H1 (cell line): Measurements from ENCODE around the gene ACAA1. TPM values are rescaled to one million over a fixed set of nuclear protein-coding genes. Genes with fewer than 3 reads are reported as not detected.

ENCODE experiments used
- CTCF ChIA-PET: fragments of 300-600 bp; sonication (Branson Sonifier 250); formaldehyde crosslinking; loops from one replicate; lab custom pipeline; 2021; ENCODE audit not compliant: partially characterized antibody; lab: Charles Lee
- POLR2A ChIA-PET: fragments of 300-600 bp; sonication (Branson Sonifier 250); formaldehyde crosslinking; loops from one replicate; lab custom pipeline; 2021; ENCODE audit warnings: inconsistent platforms; ENCODE audit not compliant: partially characterized antibody; lab: Charles Lee
- DNase-seq, 2 experiments: peaks; one replicate each; pipeline versions ENCODE4 v3.0.0 to v3.0.0-alpha.2; 2010 to 2022; ENCODE audit warnings: low spot score in 2 of 2, low read depth in 1 of 2, mixed read lengths in 1 of 2
- FAIRE-seq: peaks from 2 replicates; lab custom pipeline; 2011; peaks lifted over from hg19 to GRCh38; lab: Jason Lieb, UNC
- H2AFZ ChIP-seq: 2 replicates; pipeline ENCODE4 v1.8.1; 2012; ENCODE audit warnings: low read length, inconsistent platforms
- H2AK5ac ChIP-seq: 2 replicates; pipeline ENCODE4 v1.6.1; 2013; ENCODE audit warnings: low read depth, low read length
- H2BK120ac ChIP-seq: replicated peaks from 2 replicates; pipeline ENCODE3; 2013; ENCODE audit warnings: low read depth, low read length, inconsistent platforms
- H2BK12ac ChIP-seq: 2 replicates; pipeline ENCODE4 v1.6.1; 2013; ENCODE audit warnings: low read depth, low read length
- H2BK15ac ChIP-seq: 2 replicates; pipeline ENCODE4 v1.6.1; 2013; ENCODE audit warnings: low read length
- H2BK20ac ChIP-seq: 2 replicates; pipeline ENCODE4 v1.6.1; 2013; ENCODE audit warnings: low read length
- H2BK5ac ChIP-seq: 2 replicates; pipeline ENCODE4 v1.6.1; 2013; ENCODE audit warnings: low read depth, low read length
- H3K14ac ChIP-seq: 2 replicates; pipeline ENCODE4 v1.6.1; 2013; ENCODE audit warnings: inconsistent platforms; ENCODE audit not compliant: insufficient read length
- H3K18ac ChIP-seq: 2 replicates; pipeline ENCODE4 v1.6.1; 2013; ENCODE audit warnings: low read length; ENCODE audit errors: extremely low read depth
- H3K23ac ChIP-seq: 2 replicates; pipeline ENCODE4 v1.6.1; 2013; ENCODE audit warnings: inconsistent platforms; ENCODE audit not compliant: insufficient read length
- H3K23me2 ChIP-seq: 2 replicates; pipeline ENCODE4 v1.6.1; 2013; ENCODE audit warnings: low read depth, low read length
- H3K27ac ChIP-seq: 2 replicates; pipeline ENCODE4 v1.6.1; 2011; ENCODE audit warnings: low read depth, low read length, inconsistent platforms
- H3K27me3 ChIP-seq, 4 experiments: replicated peaks in 1 of 4; 1 replicate in 1 of 4; 2 replicates in 3 of 4; pipeline versions ENCODE4 v1.6.1 to v1.8.1; 2011 to 2013; ENCODE audit warnings: low read length in 3 of 4, mild to moderate bottlenecking in 3 of 4, inconsistent platforms in 2 of 4, mixed read lengths in 2 of 4, moderate library complexity in 1 of 4; ENCODE audit not compliant: control insufficient read depth in 3 of 4, insufficient read depth in 3 of 4; ENCODE audit errors: extremely low read depth in 1 of 4
- H3K36me3 ChIP-seq, 4 experiments: 2 replicates each; pipeline versions ENCODE4 v1.6.1 to v1.8.1; 2011 to 2013; ENCODE audit warnings: mild to moderate bottlenecking in 4 of 4, low read length in 3 of 4, moderate library complexity in 2 of 4, control low read depth in 1 of 4, inconsistent platforms in 1 of 4; ENCODE audit not compliant: insufficient read depth in 4 of 4, control insufficient read depth in 2 of 4
- H3K4ac ChIP-seq: replicated peaks from 2 replicates; pipeline ENCODE3; 2013; ENCODE audit warnings: low read length, low read depth, mixed read lengths, inconsistent platforms; ENCODE audit not compliant: insufficient read length
- H3K4me1 ChIP-seq, 4 experiments: replicated peaks in 1 of 4; 1 replicate in 1 of 4; 2 replicates in 3 of 4; pipeline versions ENCODE4 v1.6.1 to v1.8.1; 2011 to 2013; ENCODE audit warnings: low read length in 3 of 4, inconsistent platforms in 2 of 4, mixed read lengths in 1 of 4; ENCODE audit not compliant: insufficient read depth in 4 of 4, control insufficient read depth in 3 of 4
- H3K4me2 ChIP-seq, 2 experiments: 2 replicates each; pipeline versions ENCODE4 v1.6.1 to v1.8.1; 2011 to 2013; ENCODE audit warnings: low read depth in 2 of 2, low read length in 2 of 2, control low read depth in 1 of 2, inconsistent platforms in 1 of 2, mild to moderate bottlenecking in 1 of 2; ENCODE audit not compliant: insufficient read depth in 1 of 2
- H3K4me3 ChIP-seq, 4 experiments: fragments of 200-600, 300-600 bp in 1 of 4; sonication (generic), shearing (Covaris generic), sonication (Bioruptor Twin) in 1 of 4; 2 replicates each; pipeline versions ENCODE4 v1.5.1 to v1.8.1; 2011 to 2016; ENCODE audit warnings: low read length in 4 of 4, low read depth in 3 of 4, control low read depth in 2 of 4, inconsistent platforms in 2 of 4, mild to moderate bottlenecking in 2 of 4, mixed read lengths in 1 of 4, moderate library complexity in 1 of 4; ENCODE audit not compliant: insufficient read depth in 2 of 4; ENCODE audit errors: extremely low read depth in 1 of 4
- H3K56ac ChIP-seq: replicated peaks from 2 replicates; pipeline ENCODE3; 2013; ENCODE audit warnings: low read depth, mild to moderate bottlenecking, mixed read lengths, low read length, inconsistent platforms; ENCODE audit not compliant: insufficient read length
- H3K79me1 ChIP-seq: 2 replicates; pipeline ENCODE4 v1.6.1; 2013; ENCODE audit warnings: low read depth, low read length, control low read depth
- H3K79me2 ChIP-seq, 2 experiments: 2 replicates each; pipeline versions ENCODE4 v1.6.1 to v1.8.1; 2012 to 2013; ENCODE audit warnings: low read length in 2 of 2, mild to moderate bottlenecking in 2 of 2, inconsistent platforms in 1 of 2; ENCODE audit not compliant: insufficient read depth in 2 of 2, control insufficient read depth in 1 of 2
- H3K9ac ChIP-seq, 4 experiments: replicated peaks in 1 of 4; 1 replicate in 1 of 4; 2 replicates in 3 of 4; pipeline versions ENCODE4 v1.6.1 to v1.8.1; 2011 to 2013; ENCODE audit warnings: low read depth in 3 of 4, low read length in 3 of 4, control low read depth in 2 of 4, mild to moderate bottlenecking in 2 of 4, moderate library complexity in 2 of 4, inconsistent platforms in 1 of 4; ENCODE audit errors: extremely low read depth in 1 of 4
- H3K9me3 ChIP-seq, 2 experiments: 2 replicates each; pipeline versions ENCODE4 v1.6.1 to v1.8.1; 2012 to 2013; ENCODE audit warnings: mild to moderate bottlenecking in 2 of 2, moderate library complexity in 2 of 2, control low read depth in 1 of 2, inconsistent platforms in 1 of 2, low read depth in 1 of 2, low read length in 1 of 2, mixed read lengths in 1 of 2; ENCODE audit not compliant: insufficient read depth in 2 of 2
- H4K20me1 ChIP-seq, 2 experiments: replicated peaks in 1 of 2; 2 replicates each; pipeline versions ENCODE3 to v1.8.1; 2011 to 2013; ENCODE audit warnings: inconsistent platforms in 2 of 2, low read length in 2 of 2, mild to moderate bottlenecking in 1 of 2; ENCODE audit not compliant: insufficient read depth in 2 of 2, control insufficient read depth in 1 of 2
- H4K5ac ChIP-seq: 2 replicates; pipeline ENCODE4 v1.6.1; 2013; ENCODE audit warnings: low read length, low read depth, mixed read lengths, inconsistent platforms; ENCODE audit not compliant: insufficient read length
- H4K8ac ChIP-seq: 2 replicates; pipeline ENCODE4 v1.8.0; 2013; ENCODE audit warnings: mild to moderate bottlenecking, moderate library complexity, low read length, inconsistent platforms; ENCODE audit not compliant: insufficient read depth; ENCODE audit errors: extremely low read depth
- H4K91ac ChIP-seq: replicated peaks from 2 replicates; pipeline ENCODE3; 2013; ENCODE audit warnings: low read length, mixed read lengths, inconsistent platforms; ENCODE audit not compliant: insufficient read length
- ATF2 ChIP-seq: IDR thresholded peaks from 2 replicates; pipeline ENCODE4 v1.6.1; 2012; ENCODE audit warnings: low read length, inconsistent platforms
- CTBP2 ChIP-seq: IDR thresholded peaks from 2 replicates; pipeline ENCODE4 v1.7.0; 2011; ENCODE audit warnings: borderline replicate concordance, mild to moderate bottlenecking, moderate library complexity, mixed read lengths, low read length; ENCODE audit not compliant: insufficient read depth, insufficient read length
- GABPA ChIP-seq: IDR thresholded peaks from 2 replicates; pipeline ENCODE4 v1.6.1; 2011; ENCODE audit warnings: mild to moderate bottlenecking, low read length, moderate library complexity, borderline replicate concordance; ENCODE audit not compliant: insufficient read depth
- GTF2F1 ChIP-seq: IDR thresholded peaks from 2 replicates; pipeline ENCODE4 v1.6.1; 2012; ENCODE audit warnings: low read depth, low read length, improper control_type of control experiment, borderline replicate concordance
- HDAC2 ChIP-seq, 2 experiments: fragments of 300-600 bp in 1 of 2; sonication (generic) in 1 of 2; IDR thresholded peaks; 2 replicates each; pipeline ENCODE4 v1.6.1; 2011 to 2012; ENCODE audit warnings: low read depth in 2 of 2, low read length in 2 of 2, mild to moderate bottlenecking in 2 of 2, moderate library complexity in 2 of 2, borderline replicate concordance in 1 of 2, inconsistent platforms in 1 of 2
- JUN ChIP-seq: IDR thresholded peaks from 2 replicates; pipeline ENCODE4 v1.6.1; 2011; ENCODE audit warnings: low read depth, mild to moderate bottlenecking, improper control_type of control experiment, low read length
- KDM4A ChIP-seq: IDR thresholded peaks from one replicate; pipeline ENCODE4 v1.7.1; 2012; ENCODE audit warnings: low read depth, mild to moderate bottlenecking, moderate library complexity, low read length, inconsistent platforms; ENCODE audit not compliant: severe bottlenecking
- PHF8 ChIP-seq: fragments of 200-600 bp; sonication (generic); conservative IDR thresholded peaks from 2 replicates; pipeline ENCODE4 v1.7.1; 2012; ENCODE audit warnings: low read depth, mild to moderate bottlenecking, inconsistent platforms, low read length, moderate library complexity
- POLR2A ChIP-seq, 2 experiments: IDR thresholded peaks; 1 replicate in 1 of 2; 2 replicates in 1 of 2; pipeline ENCODE4 v1.6.1; 2011; ENCODE audit warnings: low read depth in 2 of 2, low read length in 2 of 2, mild to moderate bottlenecking in 2 of 2; ENCODE audit errors: control extremely low read depth in 1 of 2
- POLR2AphosphoS5 ChIP-seq: IDR thresholded peaks from 2 replicates; pipeline ENCODE4 v1.6.1; 2011; ENCODE audit warnings: low read depth, low read length
- RNF2 ChIP-seq: fragments of 200-900, 300-1000 bp; sonication (generic); IDR thresholded peaks from 2 replicates; pipeline ENCODE4 v1.7.1; 2016; ENCODE audit warnings: borderline replicate concordance, low read depth, mild to moderate bottlenecking, antibody characterized with exemption, low read length; ENCODE audit not compliant: poor library complexity, severe bottlenecking; ENCODE audit errors: missing control alignments
- SIRT6 ChIP-seq: IDR thresholded peaks from one replicate; pipeline ENCODE4 v1.7.1; 2012; ENCODE audit warnings: low read length, inconsistent platforms
- WGBS, 2 experiments: shearing (Covaris generic) in 1 of 2; methylation state at CpG; one replicate each; pipeline versions ENCODE4 v1.1.6 to v1.1.7; 2013 to 2015; ENCODE audit warnings: low lambda C conversion rate in 2 of 2, mixed read lengths in 2 of 2, inconsistent platforms in 1 of 2, low coverage in 1 of 2, missing lambda C conversion rate in 1 of 2; ENCODE audit not compliant: insufficient replicate concordance in 2 of 2, insufficient coverage in 1 of 2, insufficient read length in 1 of 2; ENCODE audit errors: extremely low coverage in 1 of 2, missing lambda C conversion rate in 1 of 2; 5-methylcytosine and 5-hydroxymethylcytosine counted together
- polyA plus RNA-seq, 7 experiments: library from polyadenylated mRNA; depleted of rRNA in 3 of 7; stranded (reverse) in 5 of 7; unstranded in 2 of 7; fragments of >200 nt in 5 of 7; fragments of 200-250 nt in 2 of 7; gene quantifications; 1 replicate in 5 of 7; 2 replicates in 1 of 7; 4 replicates in 1 of 7; pipeline versions ENCODE4 v1.2.1 to v1.2.3, GENCODE V29; 2011 to 2013; ENCODE audit warnings: missing spikeins in 2 of 7, mixed read lengths in 2 of 7
- total RNA-seq: library from RNA; stranded (reverse); fragmentation: NEBNext Ultra II Directional; extraction: Animal tissue kit (Norgen Biotek cat#: 25700); gene quantifications from 2 replicates; pipeline ENCODE4 v1.2.1, GENCODE V29; 2021

Gene ACAA1
- total and polyA plus RNA-seq, 2 of the 8 experiments (the other 6 are each of a cell fraction or from before 2014, with no cell fraction given), result 23.1 to 34.8 TPM

GRCh38 chr3:38085943-38086324 is 51.0 kb downstream of the ACAA1 start:
- Histone ChIP-seq H4K8ac (no peak overlapping the region), H4K20me1 (no peaks in the 10 kb centered on the region), H3K79me1 (no peaks in the 10 kb centered on the region), H3K23me2 (peaks cover 4% of the 10 kb centered on the region; the same call in 1 of the 2 replicates), H3K14ac (no peak overlapping the region), H3K36me3 (no peaks in the 10 kb centered on the region), H3K4ac (no peak overlapping the region), H3K27ac (no peak overlapping the region), H4K5ac (no peak overlapping the region), H2BK15ac (no peak overlapping the region), H2BK20ac (no peak overlapping the region), H3K9ac (no peak overlapping the region), H4K91ac (no peak overlapping the region), H3K56ac (no peak overlapping the region), H3K9me3 (peaks cover 8% of the 10 kb centered on the region in 2 experiments), H3K4me1 (no peaks in the 10 kb centered on the region), H2BK12ac (no peak overlapping the region), H3K18ac (no peak overlapping the region), H3K4me3 (no peak overlapping the region), H2AFZ (no peak overlapping the region), H3K79me2 (no peaks in the 10 kb centered on the region), H3K4me2 (no peak overlapping the region), H3K23ac (no peak overlapping the region), H3K27me3 (no peaks in the 10 kb centered on the region), H2BK5ac (no peak overlapping the region), H2BK120ac (no peak overlapping the region), H2AK5ac (no peak overlapping the region)
- POLR2A ChIA-PET, result no interaction called here
- no peak for DNase-seq
- 100% methylated on average over 1 of the region's 1 CpG; no CpG with 5 or more reads in 1 of the 2 experiments for WGBS, 2 experiments
- FAIRE-seq, result no peak
- CTCF ChIA-PET, result interaction anchor here (0.6 to 1.7 kb wide), 6 partner anchors 8 to 582 kb away, joined by 3 to 5 read pairs (median 3); no protein-coding TSS in a partner anchor
- no peak for TF ChIP-seq CTBP2
- no peak for TF ChIP-seq HDAC2 (IDR thresholded peaks at IDR 0.05; ENCODE audit: borderline replicate concordance in 1 of 2, low read depth in 2 of 2, low read length in 2 of 2)
- no peak for TF ChIP-seq POLR2A (IDR thresholded peaks at IDR 0.05; ENCODE audit: control extremely low read depth in 1 of 2, low read depth in 2 of 2, low read length in 2 of 2)
- no peak for TF ChIP-seq KDM4A
- TF ChIP-seq GTF2F1, result no peak
- TF ChIP-seq RNF2, result no peak
- no peak for TF ChIP-seq GABPA
- no peak for TF ChIP-seq ATF2
- no peak for TF ChIP-seq JUN
- TF ChIP-seq POLR2AphosphoS5, result no peak
- no peak for TF ChIP-seq SIRT6
- no peak for TF ChIP-seq PHF8
